CD4-positive, alpha-beta T cell treated with Interleukin-2 at 100 ng/mL for 4 hours (primary cell): ENCODE results near the gene S1PR5.
"Not testable (repeated sequence)": the region's sequence is repeated elsewhere in the genome, so short reads cannot be mapped to it uniquely, and the experiment has no call there.

Experiments
- DNase-seq: peaks from one replicate; pipeline ENCODE4 v3.0.0-alpha.2; 2020; ENCODE audit warnings: low spot score

S1PR5 gene

GRCh38 chr19:10544242-10544752 lies 27.1 kb upstream of the S1PR5 start:
- DNase-seq = peak; percentile 25

- DNase-seq = peak; percentile 76
Observed at GRCh38 chr19:10543420-10544241, 26.4 kb upstream of the S1PR5 start, which contains the start of gene ATG4D. Gene ATG4D (plus strand): TSS chr19:10543904. CDS start chr19:10544091, 187 bp downstream.

- DNase-seq = no peak
Observed at GRCh38 chr19:10543059-10543419, 25.8 kb upstream of the S1PR5 start.

GRCh38 chr19:10539016-10539415 lies 21.8 kb upstream of the S1PR5 start:
- DNase-seq = not testable (repeated sequence)

- DNase-seq = no peak
Observed at GRCh38 chr19:10538204-10538983, 21.1 kb upstream of the S1PR5 start.

GRCh38 chr19:10537668-10538067 lies 20.4 kb upstream of the S1PR5 start:
- no peak for DNase-seq

- no peak for DNase-seq
Observed at GRCh38 chr19:10535613-10536012, 18.4 kb upstream of the S1PR5 start.

GRCh38 chr19:10533646-10534386 lies 16.6 kb upstream of the S1PR5 start:
- no peak for DNase-seq

- no peak for DNase-seq
Observed at GRCh38 chr19:10532457-10532856, 15.2 kb upstream of the S1PR5 start.

GRCh38 chr19:10526887-10527286 lies 9.6 kb upstream of the S1PR5 start:
- DNase-seq = not testable (repeated sequence)

GRCh38 chr19:10525636-10526035 lies 8.4 kb upstream of the S1PR5 start:
- no peak for DNase-seq

- DNase-seq = no peak
Observed at GRCh38 chr19:10523135-10523636, 5.9 kb upstream of the S1PR5 start.

GRCh38 chr19:10521461-10522171 lies 4.4 kb upstream of the S1PR5 start:
- no peak for DNase-seq

GRCh38 chr19:10520652-10521318 lies 3.5 kb upstream of the S1PR5 start:
- DNase-seq = no peak

- no peak for DNase-seq
Observed at GRCh38 chr19:10519421-10519820, 2.2 kb upstream of the S1PR5 start.

- DNase-seq = no peak
Observed at GRCh38 chr19:10518444-10519361, 1.5 kb upstream of the S1PR5 start.

GRCh38 chr19:10517760-10518443 lies 655 bp upstream of the S1PR5 start:
- no peak for DNase-seq

GRCh38 chr19:10516671-10517286 lies 468 bp downstream of the S1PR5 start:
- no peak for DNase-seq

GRCh38 chr19:10516064-10516385 lies 1.2 kb downstream of the S1PR5 start:
- DNase-seq = peak; percentile 55
